ENCODE results near the gene TXNIP.

DNA sequence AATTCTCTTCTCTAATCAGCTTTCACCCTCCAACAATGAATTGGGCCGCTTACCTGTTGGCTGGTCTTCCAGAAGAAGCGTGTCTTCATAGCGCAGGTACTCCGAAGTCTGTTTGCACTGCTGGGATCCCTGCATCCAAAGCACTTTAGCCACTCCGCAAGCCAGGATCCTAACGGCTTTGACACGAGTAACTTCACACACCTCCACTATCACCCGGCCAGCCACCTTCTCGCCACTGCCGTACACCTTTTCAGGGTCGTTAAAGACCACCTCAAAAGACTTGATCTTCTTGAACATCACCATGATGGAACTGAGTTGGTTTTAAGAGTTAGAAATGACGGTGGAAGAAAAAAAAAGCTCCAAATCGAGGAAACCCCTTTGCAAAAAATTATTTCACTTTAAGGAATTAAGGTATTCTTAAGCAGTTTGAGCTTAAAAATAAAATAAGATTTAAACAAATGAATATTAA, 381 bp downstream of the TXNIP start:
- TF ChIP-seq RAD21 (IDR thresholded peaks at IDR 0.05; ENCODE audit: low read length), result no peak
- TF ChIP-seq MEF2A (IDR thresholded peaks at IDR 0.05; ENCODE audit: borderline replicate concordance, low read depth), result no peak
- TF ChIP-seq MXI1 (IDR thresholded peaks at IDR 0.05; ENCODE audit: low read depth, low read length), result no peak
- no peak for TF ChIP-seq CTCF (IDR thresholded peaks at IDR 0.05)
- no peak for TF ChIP-seq POLR2AphosphoS5 (IDR thresholded peaks at IDR 0.05; ENCODE audit: low read depth, low read length)
- no peak for TF ChIP-seq EP300 (IDR thresholded peaks at IDR 0.05; ENCODE audit: borderline replicate concordance in 1 of 2, low read depth in 1 of 2, low read length in 1 of 2)
- no peak for TF ChIP-seq YY1 (IDR thresholded peaks at IDR 0.05; ENCODE audit: low read depth)
- no peak for TF ChIP-seq TAF1 (IDR thresholded peaks at IDR 0.05; ENCODE audit: borderline replicate concordance, low read depth, low read length)
- no peak for TF ChIP-seq SMC3 (IDR thresholded peaks at IDR 0.05; ENCODE audit: low read depth, low read length)
